Smooth muscle cell (in vitro differentiated cells): ENCODE data around the gene TENM3. TPM values are rescaled to one million over a fixed set of nuclear protein-coding genes. Genes with fewer than 3 reads are reported as not detected.

ENCODE experiments used
- DNase-seq: peaks from one replicate; lab custom pipeline; 2025; ENCODE audit not compliant: unreplicated experiment; lab: John Stamatoyannopoulos, UW
- H2AFZ ChIP-seq: fragments of 200-600 bp; sonication (generic); 2 replicates; pipeline ENCODE4 v1.6.0; 2016; ENCODE audit warnings: antibody characterized with exemption, low read depth, mild to moderate bottlenecking
- H3F3A ChIP-seq: fragments of 200-600 bp; sonication (generic); 2 replicates; pipeline ENCODE4 v1.6.0; 2017; ENCODE audit warnings: antibody characterized with exemption, low read depth
- H3K27ac ChIP-seq: fragments of 200-600 bp; sonication (generic); 2 replicates; pipeline ENCODE4 v1.5.1; 2016; ENCODE audit warnings: low read depth, mild to moderate bottlenecking
- H3K27me3 ChIP-seq: fragments of 200-600 bp; sonication (generic); 2 replicates; pipeline ENCODE4 v1.6.1; 2016; ENCODE audit warnings: low read depth, mild to moderate bottlenecking
- H3K36me3 ChIP-seq: fragments of 200-600 bp; sonication (generic); 2 replicates; pipeline ENCODE4 v1.5.1; 2016; ENCODE audit warnings: low read depth
- H3K4me1 ChIP-seq: fragments of 200-600 bp; sonication (generic); 2 replicates; pipeline ENCODE4 v1.5.1; 2016; ENCODE audit warnings: low read depth
- H3K4me2 ChIP-seq: fragments of 200-600 bp; sonication (generic); 2 replicates; pipeline ENCODE4 v1.6.0; 2016; ENCODE audit warnings: mild to moderate bottlenecking
- H3K4me3 ChIP-seq: fragments of 200-600 bp; sonication (generic); 2 replicates; pipeline ENCODE4 v1.5.1; 2016; ENCODE audit warnings: mild to moderate bottlenecking
- H3K79me2 ChIP-seq: fragments of 200-600 bp; sonication (generic); 2 replicates; pipeline ENCODE4 v1.6.0; 2016; ENCODE audit warnings: low read depth, mild to moderate bottlenecking
- H3K9ac ChIP-seq: fragments of 200-600 bp; sonication (generic); 2 replicates; pipeline ENCODE4 v1.6.0; 2016; ENCODE audit warnings: low read depth
- H3K9me3 ChIP-seq: fragments of 200-600 bp; sonication (generic); replicated peaks from 2 replicates; pipeline ENCODE4 v1.5.1; 2016; ENCODE audit warnings: low read depth
- H4K20me1 ChIP-seq: fragments of 200-600 bp; sonication (generic); 2 replicates; pipeline ENCODE4 v1.6.0; 2016; ENCODE audit warnings: low read depth
- WGBS: methylation state at CpG from one replicate; pipeline ENCODE4 v1.1.7; 2016; ENCODE audit warnings: low lambda C conversion rate; 5-methylcytosine and 5-hydroxymethylcytosine counted together
- polyA plus RNA-seq: library from polyadenylated mRNA; unstranded; fragments of >200 nt; fragmentation: Nextera tagmentation; extraction: Ambion mirVana; gene quantifications from 2 replicates; pipeline ENCODE4 v1.2.1, GENCODE V29; 2016
- total RNA-seq: library from RNA; depleted of rRNA; stranded (reverse); fragments of >200 nt; gene quantifications from 2 replicates; pipeline ENCODE4 v1.2.3, GENCODE V29; 2014
- TF ChIP-seq, protein P1 (sequence below): fragments of 200-600 bp; sonication (generic); IDR thresholded peaks from 2 replicates; pipeline ENCODE4 v1.5.1; 2017; ENCODE audit warnings: borderline replicate concordance, mild to moderate bottlenecking, antibody characterized with exemption; ENCODE audit not compliant: insufficient read depth, poor library complexity, severe bottlenecking

The TENM3 gene
- total and polyA plus RNA-seq, 2 experiments from 2014 or later, result 46.9 to 295 TPM

DNA sequence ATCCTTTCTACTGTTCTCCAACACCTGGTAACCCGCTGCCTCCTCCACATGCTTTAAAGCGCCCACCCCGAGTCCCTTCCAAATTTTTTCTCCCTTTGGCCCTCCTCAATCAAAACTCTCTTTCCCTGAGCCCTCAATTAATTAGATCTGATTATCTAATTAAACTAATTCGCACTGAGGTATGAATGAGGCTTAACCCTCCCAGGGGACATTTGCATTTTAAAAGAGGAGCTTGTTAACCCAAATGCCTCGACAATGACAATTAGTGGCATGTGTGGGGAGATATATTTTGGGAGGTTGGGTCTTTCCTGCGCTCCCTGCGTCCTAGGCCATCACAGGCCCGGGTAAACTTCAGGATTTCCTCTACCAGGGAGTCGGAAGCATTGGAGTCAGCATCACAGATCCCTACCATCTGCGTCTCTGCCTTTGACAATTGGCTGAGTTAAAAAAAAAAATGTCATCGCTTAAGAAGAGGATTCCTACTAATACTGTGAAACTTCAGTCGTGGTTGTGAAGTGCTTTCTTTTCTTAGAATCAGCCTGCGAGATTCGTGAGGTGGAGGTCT, 50.6 kb downstream of the TENM3 start:
- peaks cover 8% of the 10 kb centered on the region for H3K4me1 ChIP-seq
- peaks cover 7% of the 10 kb centered on the region for H3K79me2 ChIP-seq
- H3K27me3 ChIP-seq, result no peaks in the 10 kb centered on the region
- no peak overlapping the region for H3K4me2 ChIP-seq
- H3K27ac ChIP-seq, result peak overlapping the region; percentile 51
- DNase-seq, result no peak
- H3K36me3 ChIP-seq, result no peaks in the 10 kb centered on the region
- no peak overlapping the region for H3K9ac ChIP-seq
- H3K9me3 ChIP-seq, result no peaks in the 10 kb centered on the region
- no peak overlapping the region for H3K4me3 ChIP-seq
- WGBS, result 71% methylated on average over 14 of the region's 14 CpGs
- peaks cover 5% of the 10 kb centered on the region for H4K20me1 ChIP-seq
- no peaks in the 10 kb centered on the region for H3F3A ChIP-seq
- TF ChIP-seq, protein P1, sequence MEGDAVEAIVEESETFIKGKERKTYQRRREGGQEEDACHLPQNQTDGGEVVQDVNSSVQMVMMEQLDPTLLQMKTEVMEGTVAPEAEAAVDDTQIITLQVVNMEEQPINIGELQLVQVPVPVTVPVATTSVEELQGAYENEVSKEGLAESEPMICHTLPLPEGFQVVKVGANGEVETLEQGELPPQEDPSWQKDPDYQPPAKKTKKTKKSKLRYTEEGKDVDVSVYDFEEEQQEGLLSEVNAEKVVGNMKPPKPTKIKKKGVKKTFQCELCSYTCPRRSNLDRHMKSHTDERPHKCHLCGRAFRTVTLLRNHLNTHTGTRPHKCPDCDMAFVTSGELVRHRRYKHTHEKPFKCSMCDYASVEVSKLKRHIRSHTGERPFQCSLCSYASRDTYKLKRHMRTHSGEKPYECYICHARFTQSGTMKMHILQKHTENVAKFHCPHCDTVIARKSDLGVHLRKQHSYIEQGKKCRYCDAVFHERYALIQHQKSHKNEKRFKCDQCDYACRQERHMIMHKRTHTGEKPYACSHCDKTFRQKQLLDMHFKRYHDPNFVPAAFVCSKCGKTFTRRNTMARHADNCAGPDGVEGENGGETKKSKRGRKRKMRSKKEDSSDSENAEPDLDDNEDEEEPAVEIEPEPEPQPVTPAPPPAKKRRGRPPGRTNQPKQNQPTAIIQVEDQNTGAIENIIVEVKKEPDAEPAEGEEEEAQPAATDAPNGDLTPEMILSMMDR, result no peak
- no peak overlapping the region for H2AFZ ChIP-seq

DNA sequence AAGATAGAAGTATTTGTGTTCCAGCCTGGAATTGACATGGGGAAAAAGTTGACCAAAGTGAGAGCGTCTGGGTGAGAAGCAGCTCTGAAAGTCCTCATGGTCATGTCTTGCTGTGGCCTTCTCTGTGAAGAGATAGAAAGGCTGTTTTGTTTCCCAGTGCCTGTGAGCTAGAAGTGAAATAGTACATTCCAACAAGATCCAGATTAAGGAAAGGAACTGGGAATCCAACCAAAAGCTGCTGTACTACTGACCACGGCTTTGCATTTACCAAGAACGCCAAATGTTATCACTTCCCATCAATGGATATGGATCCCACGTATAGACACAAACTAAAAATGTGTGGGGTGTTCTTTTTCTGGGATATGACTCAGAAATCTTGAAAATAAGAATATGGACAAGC, 51.2 kb downstream of the TENM3 start:
- no peaks in the 10 kb centered on the region for H4K20me1 ChIP-seq
- no peaks in the 10 kb centered on the region for H3K9me3 ChIP-seq
- peaks cover 6% of the 10 kb centered on the region for H3K79me2 ChIP-seq
- H3K36me3 ChIP-seq, result no peaks in the 10 kb centered on the region
- WGBS, result 48% methylated on average over 4 of the region's 4 CpGs
- no peak overlapping the region for H3K4me3 ChIP-seq
- TF ChIP-seq, protein P1, result no peak
- H3F3A ChIP-seq, result no peaks in the 10 kb centered on the region
- H3K9ac ChIP-seq, result no peak overlapping the region
- H3K27ac ChIP-seq, result peak overlapping the region; percentile 51
- peaks cover 8% of the 10 kb centered on the region for H3K4me1 ChIP-seq
- no peak overlapping the region for H2AFZ ChIP-seq
- no peak overlapping the region for H3K4me2 ChIP-seq
- no peaks in the 10 kb centered on the region for H3K27me3 ChIP-seq
- no peak for DNase-seq

- no peaks in the 10 kb centered on the region for H3K36me3 ChIP-seq
- H3F3A ChIP-seq, result no peaks in the 10 kb centered on the region
- peak overlapping the region; percentile 20 for H3K4me2 ChIP-seq
- H4K20me1 ChIP-seq, result no peaks in the 10 kb centered on the region
- no peak overlapping the region for H3K4me3 ChIP-seq
- H3K4me1 ChIP-seq, result peaks cover 8% of the 10 kb centered on the region
- H3K9ac ChIP-seq, result no peak overlapping the region
- TF ChIP-seq, protein P1, result no peak
- peak overlapping the region; percentile 55 for H3K27ac ChIP-seq
- H3K9me3 ChIP-seq, result no peaks in the 10 kb centered on the region
- H2AFZ ChIP-seq, result no peak overlapping the region
- H3K79me2 ChIP-seq, result peaks cover 13% of the 10 kb centered on the region
- no peaks in the 10 kb centered on the region for H3K27me3 ChIP-seq
- DNase-seq, result no peak
- 42% methylated on average over 9 of the region's 9 CpGs for WGBS
Observed at GRCh38 chr4:182297659-182298058, 54.5 kb downstream of the TENM3 start.

- Histone ChIP-seq H3K27me3 (no peaks in the 10 kb centered on the region), H3K9me3 (no peaks in the 10 kb centered on the region), H3K9ac (no peak overlapping the region), H4K20me1 (no peaks in the 10 kb centered on the region), H3F3A (no peaks in the 10 kb centered on the region), H3K27ac (no peak overlapping the region), H3K4me1 (peaks cover 5% of the 10 kb centered on the region), H3K4me2 (no peak overlapping the region), H3K36me3 (no peaks in the 10 kb centered on the region), H3K4me3 (no peak overlapping the region), H2AFZ (no peak overlapping the region), H3K79me2 (peaks cover 25% of the 10 kb centered on the region)
- 94% methylated on average over 5 of the region's 5 CpGs for WGBS
- DNase-seq, result no peak
- TF ChIP-seq, protein P1, result no peak
Observed at GRCh38 chr4:182301736-182302135, 58.5 kb downstream of the TENM3 start.
